Measurements from ENCODE around the gene CAMKK2. TPM values are rescaled to one million over a fixed set of nuclear protein-coding genes. Genes with fewer than 3 reads are reported as not detected.

The CAMKK2 gene
- total and polyA plus RNA-seq, 9 of the 15 experiments (the other 6 are each of a cell fraction or from before 2014, with no cell fraction given): 4.3 to 32.0 (median 18.2) TPM

GRCh38 chr12:121190523-121191031, 105.9 kb downstream of the CAMKK2 start:
- DNase-seq (ENCODE audit: extremely low read depth in 1 of 4, low spot score in 3 of 4): no peak
- Histone ChIP-seq H3K79me2 (ENCODE audit: control insufficient read depth, insufficient read depth, low read length) (no peaks in the 10 kb centered on the region), H3K27me3 (ENCODE audit: control insufficient read depth in 2 of 2, insufficient read depth in 2 of 2, low read length in 2 of 2) (no peaks in the 10 kb centered on the region), H3K9me1 (ENCODE audit: control insufficient read depth, insufficient read depth, low read length) (no peaks in the 10 kb centered on the region), H4K20me1 (replicated peaks; ENCODE audit: control insufficient read depth, insufficient read depth, low read length) (no peaks in the 10 kb centered on the region), H3K4me1 (replicated peaks in 1 of 2; ENCODE audit: control insufficient read depth in 2 of 2, insufficient read depth in 2 of 2, low read length in 2 of 2) (peaks cover 8 to 11% of the 10 kb centered on the region in 2 experiments; a peak in 4 of 5 replicates), H3K9me3 (replicated peaks; ENCODE audit: control insufficient read depth, insufficient read depth, low read depth, low read length) (no peaks in the 10 kb centered on the region), H3K9ac (ENCODE audit: insufficient read depth in 1 of 2, low read depth in 2 of 2, low read length in 2 of 2) (no peak overlapping the region), H3K36me3 (ENCODE audit: control insufficient read depth, insufficient read depth, low read length) (no peaks in the 10 kb centered on the region), H2AFZ (ENCODE audit: low read depth, low read length) (no peak overlapping the region), H3K4me3 (no peak overlapping the region), H3K4me2 (ENCODE audit: insufficient read depth, low read length) (no peak overlapping the region), H3K27ac (ENCODE audit: extremely low read depth, low read depth, low read length) (no peak overlapping the region)
- in situ Hi-C loops (cut with MboI): no loop called here
- no peak for ATAC-seq
- WGBS (ENCODE audit: insufficient coverage, low coverage, missing lambda C conversion rate): 40% methylated on average over 2 of the region's 2 CpGs
- intact Hi-C loops (cut with micrococcal nuclease): no loop called here
- BruUV-seq (replicated peaks): no TSS peak
- POLR2A ChIA-PET: interaction anchor here (0.6 to 1.6 kb wide), 2 partner anchors 13 to 572 kb away, joined by 3 read pairs; no protein-coding TSS in a partner anchor
- no peak for FAIRE-seq
- CTCF ChIA-PET (ENCODE audit: low intra/inter-chr PET ratio): no interaction called here
- peak in 1 of 2 experiments; percentile 55; a peak in 1 of 4 replicates for TF ChIP-seq ZNF318 (IDR thresholded peaks at IDR 0.05; ENCODE audit: borderline replicate concordance in 1 of 2, low read depth in 1 of 2)
- TF ChIP-seq RFX5 (IDR thresholded peaks at IDR 0.05; ENCODE audit: low read depth, low read length): no peak
- TF ChIP-seq SMARCA4 (IDR thresholded peaks at IDR 0.05): peak; percentile 13; the same call in 1 of the 2 replicates
- TF ChIP-seq SMARCE1 (IDR thresholded peaks at IDR 0.05): peak; percentile 53; the same call in 1 of the 2 replicates
- TF ChIP-seq ATF7 (IDR thresholded peaks at IDR 0.05): peak; percentile 57
- TF ChIP-seq ZNF586 (CRISPR knock-in tag; conservative IDR thresholded peaks at IDR 0.05): no peak
- TF ChIP-seq, protein P1, sequence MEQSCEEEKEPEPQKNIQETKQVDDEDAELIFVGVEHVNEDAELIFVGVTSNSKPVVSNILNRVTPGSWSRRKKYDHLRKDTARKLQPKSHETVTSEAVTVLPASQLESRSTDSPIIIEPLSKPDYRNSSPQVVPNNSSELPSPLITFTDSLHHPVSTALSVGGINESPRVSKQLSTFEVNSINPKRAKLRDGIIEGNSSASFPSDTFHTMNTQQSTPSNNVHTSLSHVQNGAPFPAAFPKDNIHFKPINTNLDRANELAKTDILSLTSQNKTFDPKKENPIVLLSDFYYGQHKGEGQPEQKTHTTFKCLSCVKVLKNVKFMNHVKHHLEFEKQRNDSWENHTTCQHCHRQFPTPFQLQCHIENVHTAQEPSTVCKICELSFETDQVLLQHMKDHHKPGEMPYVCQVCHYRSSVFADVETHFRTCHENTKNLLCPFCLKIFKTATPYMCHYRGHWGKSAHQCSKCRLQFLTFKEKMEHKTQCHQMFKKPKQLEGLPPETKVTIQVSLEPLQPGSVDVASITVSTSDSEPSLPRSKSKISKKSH (CRISPR knock-in tag; IDR thresholded peaks at IDR 0.05): no peak
- TF ChIP-seq, protein P2, sequence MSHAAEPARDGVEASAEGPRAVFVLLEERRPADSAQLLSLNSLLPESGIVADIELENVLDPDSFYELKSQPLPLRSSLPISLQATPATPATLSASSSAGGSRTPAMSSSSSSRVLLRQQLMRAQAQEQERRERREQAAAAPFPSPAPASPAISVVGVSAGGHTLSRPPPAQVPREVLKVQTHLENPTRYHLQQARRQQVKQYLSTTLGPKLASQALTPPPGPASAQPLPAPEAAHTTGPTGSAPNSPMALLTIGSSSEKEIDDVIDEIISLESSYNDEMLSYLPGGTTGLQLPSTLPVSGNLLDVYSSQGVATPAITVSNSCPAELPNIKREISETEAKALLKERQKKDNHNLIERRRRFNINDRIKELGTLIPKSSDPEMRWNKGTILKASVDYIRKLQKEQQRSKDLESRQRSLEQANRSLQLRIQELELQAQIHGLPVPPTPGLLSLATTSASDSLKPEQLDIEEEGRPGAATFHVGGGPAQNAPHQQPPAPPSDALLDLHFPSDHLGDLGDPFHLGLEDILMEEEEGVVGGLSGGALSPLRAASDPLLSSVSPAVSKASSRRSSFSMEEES (CRISPR knock-in tag; IDR thresholded peaks at IDR 0.05): peak; percentile 79
- no peak for TF ChIP-seq ADNP (tag; IDR thresholded peaks at IDR 0.05)
- TF ChIP-seq BDP1 (IDR thresholded peaks at IDR 0.05; ENCODE audit: insufficient read depth, insufficient read length): no peak

All from K562 (cell line).